Suprapubic skin (tissue), 4 donors: Measurements from ENCODE around the gene TSKU. TPM values are rescaled to one million over a fixed set of nuclear protein-coding genes. Genes with fewer than 3 reads are reported as not detected.

Source experiments
- DNase-seq, 2 donors: peaks; one replicate each; pipeline ENCODE4 v3.0.0-alpha.2; 2019; ENCODE audit warnings: low spot score in 2 of 2
- H3K27ac ChIP-seq: fragments of 200-600 bp; sonication (generic); one replicate; pipeline ENCODE4 v1.5.1; 2019
- H3K27me3 ChIP-seq: fragments of 200-600 bp; sonication (generic); one replicate; pipeline ENCODE4 v1.5.1; 2019
- H3K36me3 ChIP-seq: fragments of 200-600 bp; sonication (generic); one replicate; pipeline ENCODE4 v1.5.1; 2019
- H3K4me1 ChIP-seq: fragments of 200-600 bp; sonication (generic); one replicate; pipeline ENCODE4 v1.5.1; 2019
- H3K4me3 ChIP-seq: fragments of 200-600 bp; sonication (generic); one replicate; pipeline ENCODE4 v1.5.1; 2019; ENCODE audit warnings: mild to moderate bottlenecking
- H3K9me3 ChIP-seq: fragments of 200-600 bp; sonication (generic); one replicate; pipeline ENCODE4 v1.5.1; 2019
- CTCF ChIP-seq, 2 donors: fragments of 200-600 bp in 1 of 2; fragments of 450-650 bp in 1 of 2; sonication (generic) in 1 of 2; IDR thresholded peaks; one replicate each; pipeline ENCODE4 v1.5.1; 2016 to 2019; ENCODE audit warnings: antibody characterized with exemption in 2 of 2, mild to moderate bottlenecking in 1 of 2, moderate library complexity in 1 of 2
- EP300 ChIP-seq: sonication (generic); formaldehyde crosslinking; IDR thresholded peaks from one replicate; pipeline ENCODE4 v1.6.1; 2017; ENCODE audit warnings: antibody characterized with exemption
- POLR2A ChIP-seq, 2 donors: fragments of 450-650 bp; IDR thresholded peaks; one replicate each; pipeline ENCODE4 v1.6.1; 2017; ENCODE audit warnings: antibody characterized with exemption in 2 of 2, mild to moderate bottlenecking in 2 of 2, moderate library complexity in 2 of 2
- POLR2AphosphoS5 ChIP-seq, 3 donors: sonication (generic); formaldehyde crosslinking; IDR thresholded peaks; one replicate each; pipeline ENCODE4 v1.6.1; 2017; ENCODE audit warnings: antibody characterized with exemption in 3 of 3
- WGBS: methylation state at CpG from one replicate; pipeline ENCODE4 v1.1.5; 2018; 5-methylcytosine and 5-hydroxymethylcytosine counted together
- total RNA-seq, 4 donors: library from RNA; depleted of rRNA; stranded (reverse); fragments of >200 nt; gene quantifications; one replicate each; pipeline ENCODE4 v1.1.0, GENCODE V29; 2016

TSKU gene
- total RNA-seq, 4 donors from 2014 or later = 85.5 to 155 (median 128) TPM

- Histone ChIP-seq H3K4me1 (peaks cover 83% of the 10 kb centered on the region), H3K9me3 (no peaks in the 10 kb centered on the region), H3K4me3 (no peak overlapping the region), H3K27me3 (no peaks in the 10 kb centered on the region), H3K36me3 (peaks cover 26% of the 10 kb centered on the region), H3K27ac (peak overlapping the region; percentile 17)
- 83% methylated on average over 19 of the region's 26 CpGs for WGBS
- DNase-seq = peak in 1 of 2 donors; percentile 76
- TF ChIP-seq POLR2AphosphoS5 (IDR thresholded peaks at IDR 0.05) (no peak), CTCF (IDR thresholded peaks at IDR 0.05) (no peak), POLR2A (IDR thresholded peaks at IDR 0.05) (no peak), EP300 (no peak)
These were observed 12.8 kb downstream of the TSKU start for GRCh38 chr11:76795936-76796441.

- H3K9me3 ChIP-seq = no peaks in the 10 kb centered on the region
- no peak overlapping the region for H3K4me3 ChIP-seq
- H3K27me3 ChIP-seq = no peaks in the 10 kb centered on the region
- peak in 1 of 2 donors; percentile 68 for DNase-seq
- peak overlapping the region; percentile 7 for H3K27ac ChIP-seq
- 77% methylated on average over 7 of the region's 20 CpGs for WGBS
- H3K4me1 ChIP-seq = peaks cover 76% of the 10 kb centered on the region
- peaks cover 26% of the 10 kb centered on the region for H3K36me3 ChIP-seq
- TF ChIP-seq EP300 (no peak), CTCF (IDR thresholded peaks at IDR 0.05) (no peak)
These were observed 13.5 kb downstream of the TSKU start for GRCh38 chr11:76796511-76797198.

GRCh38 chr11:76797341-76798201, 14.4 kb downstream of the TSKU start:
- 85% methylated on average over 11 of the region's 11 CpGs for WGBS
- Histone ChIP-seq H3K27ac (no peak overlapping the region), H3K4me3 (no peak overlapping the region), H3K4me1 (peaks cover 74% of the 10 kb centered on the region), H3K36me3 (peaks cover 26% of the 10 kb centered on the region), H3K27me3 (no peaks in the 10 kb centered on the region), H3K9me3 (no peaks in the 10 kb centered on the region)
- TF ChIP-seq CTCF (IDR thresholded peaks at IDR 0.05) (no peak), POLR2AphosphoS5 (IDR thresholded peaks at IDR 0.05) (no peak), POLR2A (IDR thresholded peaks at IDR 0.05) (no peak), EP300 (no peak)
- DNase-seq = peak in 1 of 2 donors; percentile 77

- no peak overlapping the region for H3K4me3 ChIP-seq
- H3K36me3 ChIP-seq = peaks cover 26% of the 10 kb centered on the region
- DNase-seq = peak in 1 of 2 donors; percentile 72
- H3K9me3 ChIP-seq = no peaks in the 10 kb centered on the region
- WGBS = 74% methylated on average over 5 of the region's 5 CpGs
- peaks cover 70% of the 10 kb centered on the region for H3K4me1 ChIP-seq
- no peak overlapping the region for H3K27ac ChIP-seq
- H3K27me3 ChIP-seq = no peaks in the 10 kb centered on the region
- TF ChIP-seq CTCF (IDR thresholded peaks at IDR 0.05) = no peak
- TF ChIP-seq POLR2A (IDR thresholded peaks at IDR 0.05) = no peak
- TF ChIP-seq EP300 = no peak
- no peak for TF ChIP-seq POLR2AphosphoS5 (IDR thresholded peaks at IDR 0.05)
These were observed 15.0 kb downstream of the TSKU start for GRCh38 chr11:76798202-76798581.

- Histone ChIP-seq H3K4me3 (peak overlapping the region; percentile 32), H3K4me1 (peaks cover 69% of the 10 kb centered on the region), H3K9me3 (no peaks in the 10 kb centered on the region), H3K27ac (peak overlapping the region; percentile 7), H3K36me3 (peaks cover 26% of the 10 kb centered on the region), H3K27me3 (no peaks in the 10 kb centered on the region)
- peak; percentile 68 to 75 for DNase-seq
- TF ChIP-seq POLR2AphosphoS5 (IDR thresholded peaks at IDR 0.05) = no peak
- TF ChIP-seq POLR2A (IDR thresholded peaks at IDR 0.05) = no peak
- no peak for TF ChIP-seq CTCF (IDR thresholded peaks at IDR 0.05)
- no peak for TF ChIP-seq EP300
- 69% methylated on average over 9 of the region's 9 CpGs for WGBS
These were observed 15.5 kb downstream of the TSKU start for GRCh38 chr11:76798671-76799065.
